ENCODE measurements around the gene PRKCZ. TPM values are rescaled to one million over a fixed set of nuclear protein-coding genes. Genes with fewer than 3 reads are reported as not detected.

The PRKCZ gene
- polyA plus RNA-seq, 3 donors from 2014 or later = 7.5 to 14.0 (median 9.4) TPM

DNA sequence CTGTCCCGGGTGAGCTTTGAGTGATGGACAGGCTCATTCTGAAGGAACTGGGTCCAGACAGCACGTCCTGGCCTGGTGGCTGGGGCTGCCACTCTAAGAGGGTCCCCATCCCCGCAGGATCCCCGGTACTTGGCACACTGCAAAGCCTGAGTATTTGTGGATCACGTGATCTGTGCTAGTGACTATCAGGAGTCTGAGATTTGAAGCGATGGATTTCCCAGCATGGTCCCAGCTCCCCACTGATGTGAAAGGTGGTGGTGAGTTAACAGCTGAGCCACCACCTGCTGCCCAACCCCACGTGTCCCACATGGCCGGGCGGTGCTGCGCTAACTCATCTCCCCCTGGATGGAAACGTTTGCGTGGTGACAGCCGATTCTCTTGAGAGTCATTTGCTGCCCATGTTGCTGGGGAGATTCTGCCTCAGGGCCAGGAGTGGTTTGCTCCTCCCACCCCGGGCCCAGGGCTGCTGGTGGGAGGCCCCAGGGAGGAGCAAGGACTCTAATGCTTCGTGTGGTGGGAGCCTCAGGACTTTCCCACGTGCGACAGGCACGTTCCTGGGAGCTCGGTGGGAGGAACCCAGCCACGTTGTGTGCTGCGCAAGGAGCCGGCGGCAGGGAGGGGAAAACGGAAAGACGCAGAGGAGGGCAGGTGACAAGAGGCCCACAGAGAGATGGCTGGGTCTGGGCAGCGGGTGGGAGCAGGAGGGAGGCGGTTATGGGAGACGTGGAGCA is 129.2 kb downstream of the PRKCZ start:
- Mint-ChIP-seq H3K4me3 (no peak overlapping the region), H3K9me3 (no peaks in the 10 kb centered on the region), H3K4me1 (no peaks in the 10 kb centered on the region), H3K27ac (no peak overlapping the region), H3K36me3 (peaks cover 0 to 3% (median 0%) of the 10 kb centered on the region in 3 donors), H3K27me3 (ENCODE audit: low read depth in 3 of 3) (peaks cover 2 to 4% (median 3%) of the 10 kb centered on the region in 3 donors)
- DNase-seq = no peak

DNA sequence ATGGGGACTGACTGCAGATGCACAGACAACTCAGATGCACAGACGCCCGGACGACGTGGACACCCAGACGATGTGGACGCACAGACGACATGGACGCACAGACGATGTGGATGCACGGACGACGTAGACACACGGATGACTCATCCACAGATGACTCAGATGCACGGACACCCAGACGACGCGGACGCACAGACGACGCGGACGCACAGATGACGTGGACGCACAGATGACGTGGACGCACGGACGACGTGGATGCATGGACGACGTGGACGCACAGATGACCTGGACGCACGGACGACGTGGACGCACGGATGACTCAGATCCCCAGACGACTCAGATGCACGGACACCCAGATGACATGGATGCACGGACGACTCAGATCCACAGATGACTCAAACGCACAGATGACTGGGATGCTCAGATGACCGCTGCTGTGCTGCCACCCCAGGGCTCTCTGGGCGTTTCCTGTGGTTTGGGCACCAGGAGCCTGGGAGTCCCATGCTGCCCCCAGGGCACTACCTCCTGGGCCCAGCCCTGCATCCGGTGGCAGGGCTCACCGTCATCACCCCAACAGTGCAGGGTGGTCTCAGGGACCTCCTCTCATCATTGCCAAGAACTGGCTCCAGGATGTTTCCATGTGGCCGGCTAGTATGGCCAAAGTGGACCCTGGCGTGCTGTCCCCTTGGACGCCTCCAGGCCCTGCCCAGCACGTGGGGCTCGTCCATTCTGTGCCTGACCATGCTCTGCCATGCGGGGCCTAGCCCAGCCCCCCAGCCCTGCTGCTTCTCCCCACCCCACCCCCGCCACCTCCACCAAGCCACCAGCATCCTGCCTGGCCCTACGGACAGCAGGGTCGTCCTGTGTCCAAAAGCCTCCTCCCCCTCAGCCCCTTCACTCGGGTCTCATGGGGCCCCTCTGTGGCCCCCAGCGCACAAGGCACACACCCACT is 130.4 kb downstream of the PRKCZ start:
- H3K4me1 Mint-ChIP-seq = no peaks in the 10 kb centered on the region
- no peak for DNase-seq
- peaks cover 2 to 4% (median 3%) of the 10 kb centered on the region in 3 donors for H3K27me3 Mint-ChIP-seq (ENCODE audit: low read depth in 3 of 3)
- H3K9me3 Mint-ChIP-seq = no peaks in the 10 kb centered on the region
- peaks cover 0 to 5% (median 0%) of the 10 kb centered on the region in 3 donors for H3K36me3 Mint-ChIP-seq
- no peak overlapping the region for H3K27ac Mint-ChIP-seq
- no peak overlapping the region for H3K4me3 Mint-ChIP-seq

DNA sequence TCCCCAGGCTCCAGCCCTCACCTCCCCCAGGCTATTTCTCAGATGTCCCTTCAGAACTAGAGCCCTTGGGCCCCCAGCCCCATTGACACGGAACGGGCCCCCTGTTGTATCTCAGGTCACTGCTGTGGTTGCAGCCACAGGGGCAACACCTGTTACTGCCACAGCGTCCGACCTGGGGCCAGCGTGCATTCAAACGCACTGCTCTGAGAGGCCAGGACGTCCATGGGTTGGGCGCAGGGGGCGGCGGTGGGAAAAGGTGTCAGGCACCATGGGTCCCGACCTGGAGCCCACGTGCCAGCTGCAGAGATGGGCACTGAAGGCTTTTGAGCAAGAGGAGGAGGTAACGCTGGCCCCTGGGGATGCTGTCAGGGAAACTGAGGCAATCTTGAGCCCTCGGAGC is 131.1 kb downstream of the PRKCZ start:
- no peaks in the 10 kb centered on the region for H3K4me1 Mint-ChIP-seq
- DNase-seq = no peak
- H3K27ac Mint-ChIP-seq = no peak overlapping the region
- peaks cover 0 to 6% (median 0%) of the 10 kb centered on the region in 3 donors for H3K36me3 Mint-ChIP-seq
- H3K9me3 Mint-ChIP-seq = no peaks in the 10 kb centered on the region
- H3K4me3 Mint-ChIP-seq = no peak overlapping the region
- peaks cover 2 to 4% (median 3%) of the 10 kb centered on the region in 3 donors for H3K27me3 Mint-ChIP-seq (ENCODE audit: low read depth in 3 of 3)

DNA sequence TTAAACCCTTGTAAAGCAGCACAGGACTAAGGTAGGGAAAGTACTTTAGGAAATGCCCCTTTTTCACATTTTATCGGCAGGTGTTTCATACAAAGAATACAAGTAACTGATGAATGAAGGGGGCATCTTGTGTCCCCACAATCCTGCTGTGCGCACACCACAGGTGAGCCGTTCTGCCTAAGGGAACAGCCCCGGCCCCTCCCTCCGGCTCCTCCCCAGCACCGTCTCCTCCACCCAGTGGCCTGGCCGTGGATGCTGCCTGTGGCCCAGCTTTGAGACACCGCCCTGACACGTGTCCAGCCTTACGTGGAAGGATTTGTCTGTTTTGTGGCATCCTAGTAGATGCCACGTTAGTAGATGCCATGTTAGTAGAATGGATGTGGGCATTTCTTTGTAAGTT is 131.5 kb downstream of the PRKCZ start:
- Mint-ChIP-seq H3K4me3 (no peak overlapping the region), H3K36me3 (peaks cover 0 to 6% (median 0%) of the 10 kb centered on the region in 3 donors), H3K9me3 (no peaks in the 10 kb centered on the region), H3K27ac (no peak overlapping the region), H3K4me1 (no peaks in the 10 kb centered on the region), H3K27me3 (ENCODE audit: low read depth in 3 of 3) (peaks cover 2 to 4% (median 3%) of the 10 kb centered on the region in 3 donors)
- no peak for DNase-seq

DNA sequence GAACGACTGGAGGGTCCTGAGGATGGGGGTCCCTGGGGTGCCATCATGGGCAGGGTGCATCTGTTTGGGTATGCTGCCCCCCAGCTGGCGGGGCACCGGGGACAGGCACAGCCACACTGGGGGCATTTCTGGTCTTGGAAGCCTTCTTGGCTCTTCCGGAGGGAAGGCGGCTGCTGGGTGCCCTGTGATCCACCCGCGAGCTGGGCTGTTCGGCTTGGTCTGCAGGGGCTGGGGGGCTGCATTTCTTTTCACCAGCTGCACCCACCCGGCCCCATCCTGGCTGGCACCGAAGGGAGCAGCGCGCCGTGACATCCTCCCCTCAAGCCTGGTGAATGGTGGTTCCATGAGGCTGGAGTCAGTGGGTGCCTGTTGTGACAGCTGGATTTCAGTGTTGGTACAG is 132.2 kb downstream of the PRKCZ start:
- no peak overlapping the region for H3K27ac Mint-ChIP-seq
- H3K4me1 Mint-ChIP-seq = no peaks in the 10 kb centered on the region
- H3K4me3 Mint-ChIP-seq = no peak overlapping the region
- no peak for DNase-seq
- H3K27me3 Mint-ChIP-seq (ENCODE audit: low read depth in 3 of 3) = peaks cover 2 to 4% (median 3%) of the 10 kb centered on the region in 3 donors
- H3K36me3 Mint-ChIP-seq = peaks cover 0 to 6% (median 0%) of the 10 kb centered on the region in 3 donors
- no peaks in the 10 kb centered on the region for H3K9me3 Mint-ChIP-seq

DNA sequence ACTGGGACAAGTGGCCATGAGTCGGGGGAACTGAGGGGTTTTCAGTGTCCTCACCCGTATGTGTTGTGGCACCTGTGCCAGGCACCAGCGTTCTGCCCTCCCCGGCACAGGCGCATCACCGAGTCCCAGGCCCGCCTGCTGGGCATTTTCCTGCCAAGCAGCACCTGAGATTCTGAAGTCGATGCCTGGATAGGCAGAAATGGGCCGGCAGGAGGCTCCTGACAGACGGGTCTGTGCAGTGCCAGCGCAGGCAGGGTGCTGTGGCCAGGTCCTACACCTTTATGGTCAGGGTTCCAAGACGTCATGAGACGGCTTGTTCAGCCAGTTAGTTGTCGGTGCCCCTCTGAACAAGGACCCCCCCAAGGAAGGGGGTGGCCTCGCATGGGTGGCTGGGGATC is 133.7 kb downstream of the PRKCZ start:
- no peaks in the 10 kb centered on the region for H3K4me1 Mint-ChIP-seq
- no peaks in the 10 kb centered on the region for H3K9me3 Mint-ChIP-seq
- no peak overlapping the region for H3K27ac Mint-ChIP-seq
- H3K4me3 Mint-ChIP-seq = no peak overlapping the region
- DNase-seq = no peak
- peaks cover 0 to 6% (median 0%) of the 10 kb centered on the region in 3 donors for H3K36me3 Mint-ChIP-seq
- H3K27me3 Mint-ChIP-seq (ENCODE audit: low read depth in 3 of 3) = peaks cover 2 to 4% (median 3%) of the 10 kb centered on the region in 3 donors

DNA sequence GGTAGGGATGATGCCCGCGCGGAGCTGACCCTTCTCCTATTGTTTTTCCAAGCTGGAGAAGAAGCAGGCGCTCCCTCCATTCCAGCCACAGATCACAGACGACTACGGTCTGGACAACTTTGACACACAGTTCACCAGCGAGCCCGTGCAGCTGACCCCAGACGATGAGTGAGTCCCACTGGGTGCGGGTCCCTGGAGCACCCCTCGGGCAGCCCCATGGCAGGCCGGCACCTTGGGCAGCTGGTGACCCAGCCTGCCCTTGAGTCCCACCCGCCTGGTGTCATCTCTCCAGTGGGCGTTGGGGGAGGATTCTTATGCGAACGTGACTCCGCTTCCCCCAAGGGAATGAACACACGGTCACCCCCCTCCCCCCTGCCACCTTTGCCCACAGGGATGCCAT is 134.3 kb downstream of the PRKCZ start:
- H3K4me3 Mint-ChIP-seq = no peak overlapping the region
- H3K36me3 Mint-ChIP-seq = peaks cover 0 to 6% (median 0%) of the 10 kb centered on the region in 3 donors
- peaks cover 2 to 5% of the 10 kb centered on the region in 2 donors for H3K4me1 Mint-ChIP-seq

DNA sequence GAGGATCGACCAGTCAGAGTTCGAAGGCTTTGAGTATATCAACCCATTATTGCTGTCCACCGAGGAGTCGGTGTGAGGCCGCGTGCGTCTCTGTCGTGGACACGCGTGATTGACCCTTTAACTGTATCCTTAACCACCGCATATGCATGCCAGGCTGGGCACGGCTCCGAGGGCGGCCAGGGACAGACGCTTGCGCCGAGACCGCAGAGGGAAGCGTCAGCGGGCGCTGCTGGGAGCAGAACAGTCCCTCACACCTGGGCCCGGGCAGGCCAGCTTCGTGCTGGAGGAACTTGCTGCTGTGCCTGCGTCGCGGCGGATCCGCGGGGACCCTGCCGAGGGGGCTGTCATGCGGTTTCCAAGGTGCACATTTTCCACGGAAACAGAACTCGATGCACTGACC is 134.7 kb downstream of the PRKCZ start:
- Mint-ChIP-seq H3K4me1 (peaks cover 2 to 7% of the 10 kb centered on the region in 2 donors), H3K4me3 (no peak overlapping the region), H3K27ac (no peak overlapping the region), H3K9me3 (no peaks in the 10 kb centered on the region), H3K27me3 (ENCODE audit: low read depth in 3 of 3) (peaks cover 4 to 8% (median 7%) of the 10 kb centered on the region in 3 donors), H3K36me3 (peaks cover 0 to 6% (median 0%) of the 10 kb centered on the region in 3 donors)
- no peak for DNase-seq

More for the DNA sequence above, 134.3 kb downstream of the PRKCZ start:
- DNase-seq = no peak
- H3K27me3 Mint-ChIP-seq (ENCODE audit: low read depth in 3 of 3) = peaks cover 4 to 8% (median 7%) of the 10 kb centered on the region in 3 donors
- H3K27ac Mint-ChIP-seq = no peak overlapping the region
- H3K9me3 Mint-ChIP-seq = no peaks in the 10 kb centered on the region

DNA sequence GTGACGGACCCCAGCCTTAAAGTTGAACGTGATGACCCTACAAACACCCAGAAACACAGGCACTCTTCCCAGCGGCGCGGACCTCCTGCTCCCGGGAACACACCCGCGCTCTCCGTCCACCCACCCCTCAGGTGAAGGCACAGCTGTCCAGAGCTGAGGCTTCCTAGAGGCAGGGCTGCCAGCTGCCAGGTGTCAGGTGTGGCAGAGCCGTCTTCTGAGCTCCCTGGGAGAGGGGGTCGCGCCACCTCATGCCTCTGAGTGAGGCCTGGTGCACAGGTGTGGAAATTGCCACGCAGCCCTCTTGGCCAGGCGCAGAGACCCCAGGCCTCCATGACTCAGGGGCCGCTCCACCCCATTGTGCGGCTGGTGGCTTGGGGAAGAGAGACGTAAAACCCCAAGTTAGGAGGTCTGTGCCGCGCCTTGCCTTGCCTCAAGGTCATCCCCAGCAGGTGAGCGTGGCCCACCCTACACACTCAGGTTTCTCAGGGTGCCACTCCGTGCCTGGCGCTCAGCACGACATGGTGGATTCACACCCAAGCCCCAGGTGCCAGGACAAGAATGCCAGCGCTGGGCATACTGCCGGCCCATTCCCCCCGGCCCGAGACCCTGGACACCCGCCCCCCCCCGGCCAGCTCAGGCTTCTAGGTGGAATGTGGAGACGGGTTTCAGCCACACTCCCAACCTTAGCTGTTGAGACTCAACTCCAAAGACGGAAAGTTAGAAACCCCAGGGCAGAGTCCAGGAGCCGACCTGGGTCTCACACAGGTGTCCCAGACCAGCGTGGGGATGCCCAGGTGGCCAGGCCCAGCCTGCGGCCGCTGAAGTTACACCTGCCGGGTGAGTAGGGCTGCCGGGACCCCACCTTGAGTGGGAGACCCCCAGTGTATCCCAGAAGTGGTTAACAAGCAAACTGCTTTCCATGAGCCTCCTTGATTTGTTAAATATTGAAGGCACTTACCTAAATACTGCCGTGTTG is 136.0 kb downstream of the PRKCZ start:
- DNase-seq = no peak
- peaks cover 0 to 8% (median 7%) of the 10 kb centered on the region in 3 donors for H3K27me3 Mint-ChIP-seq (ENCODE audit: low read depth in 3 of 3)
- H3K9me3 Mint-ChIP-seq = no peaks in the 10 kb centered on the region
- H3K4me3 Mint-ChIP-seq = no peak overlapping the region
- peaks cover 0 to 3% (median 0%) of the 10 kb centered on the region in 3 donors for H3K36me3 Mint-ChIP-seq
- peak overlapping the region in 1 of 6 donors; percentile 67 for H3K27ac Mint-ChIP-seq
- peaks cover 2 to 7% of the 10 kb centered on the region in 2 donors for H3K4me1 Mint-ChIP-seq

DNA sequence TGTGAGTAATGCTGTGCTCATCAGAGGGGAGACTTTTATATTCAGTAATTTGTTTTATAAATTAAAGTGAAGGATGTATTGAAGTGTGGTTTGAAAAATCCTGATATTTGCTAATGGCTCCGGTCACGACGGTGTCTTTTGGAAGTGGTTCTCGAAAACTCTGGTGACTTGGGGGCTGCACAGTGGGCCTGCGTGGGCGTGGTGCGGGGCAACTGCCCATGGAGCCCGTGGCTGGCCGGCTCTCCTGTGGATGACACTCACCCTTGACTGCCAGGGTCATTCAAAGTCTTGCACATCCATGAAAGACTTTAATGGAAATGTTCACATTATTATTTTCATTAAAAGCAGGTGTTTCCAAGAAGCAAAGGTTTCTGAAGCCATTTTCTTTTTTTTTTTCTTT is 136.7 kb downstream of the PRKCZ start:
- no peaks in the 10 kb centered on the region for H3K9me3 Mint-ChIP-seq
- peaks cover 0 to 3% (median 0%) of the 10 kb centered on the region in 3 donors for H3K36me3 Mint-ChIP-seq
- peaks cover 2 to 7% of the 10 kb centered on the region in 2 donors for H3K4me1 Mint-ChIP-seq
- H3K27ac Mint-ChIP-seq = peak overlapping the region in 2 of 6 donors; percentile 48 to 67
- H3K4me3 Mint-ChIP-seq = no peak overlapping the region
- H3K27me3 Mint-ChIP-seq (ENCODE audit: low read depth in 3 of 3) = peaks cover 3 to 8% (median 5%) of the 10 kb centered on the region in 3 donors
- DNase-seq = no peak

DNA sequence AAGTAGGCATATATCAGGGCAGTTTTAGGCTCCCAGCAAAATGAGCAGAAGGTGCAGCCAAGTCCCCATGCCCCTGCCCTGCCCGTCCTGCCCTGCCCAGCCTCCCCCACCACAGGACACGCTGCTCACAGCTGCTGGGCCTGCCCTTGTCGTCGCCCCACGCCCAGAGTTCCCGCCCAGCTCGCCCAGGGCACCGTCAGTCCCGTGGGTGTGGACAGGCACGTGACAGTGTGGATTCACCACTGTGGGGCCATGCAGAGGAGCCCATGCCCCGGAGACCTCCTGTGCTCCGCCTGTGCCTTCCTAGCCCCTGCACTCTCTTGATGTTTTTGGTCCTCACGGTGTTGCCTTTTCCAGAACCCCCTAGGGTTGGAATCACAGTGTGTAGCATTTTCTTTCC is 137.4 kb downstream of the PRKCZ start:
- no peak for DNase-seq
- H3K4me3 Mint-ChIP-seq = no peak overlapping the region
- H3K27ac Mint-ChIP-seq = peak overlapping the region in 4 of 6 donors; percentile 19 to 98 (median 50)
- no peaks in the 10 kb centered on the region for H3K9me3 Mint-ChIP-seq
- peaks cover 3 to 8% (median 4%) of the 10 kb centered on the region in 3 donors for H3K27me3 Mint-ChIP-seq (ENCODE audit: low read depth in 3 of 3)
- peaks cover 2 to 7% of the 10 kb centered on the region in 2 donors for H3K4me1 Mint-ChIP-seq
- H3K36me3 Mint-ChIP-seq = peaks cover 0 to 3% (median 0%) of the 10 kb centered on the region in 3 donors

DNA sequence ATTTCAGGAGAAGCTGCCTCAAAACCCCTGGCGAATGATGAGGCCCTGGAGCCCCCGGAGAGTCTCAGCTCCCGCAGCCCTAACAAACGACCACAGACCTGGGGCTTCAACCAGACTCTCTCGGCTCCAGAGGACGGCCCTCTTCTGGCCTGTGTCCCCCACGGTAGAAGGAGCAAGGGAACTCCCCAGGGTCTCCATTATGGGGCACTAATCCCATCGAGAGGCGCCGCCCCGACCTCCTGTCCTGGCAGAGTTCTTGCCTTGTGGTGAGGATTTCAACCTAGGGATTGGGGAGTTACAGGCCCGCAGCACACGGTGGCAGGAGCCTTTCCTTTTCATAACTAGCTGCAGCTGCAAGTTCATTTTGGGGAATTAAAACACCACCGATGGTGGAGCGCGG is 138.1 kb downstream of the PRKCZ start:
- H3K9me3 Mint-ChIP-seq = no peaks in the 10 kb centered on the region
- no peak for DNase-seq
- H3K27me3 Mint-ChIP-seq (ENCODE audit: low read depth in 3 of 3) = peaks cover 3 to 8% (median 4%) of the 10 kb centered on the region in 3 donors
- peak overlapping the region in 4 of 6 donors; percentile 55 to 98 (median 66) for H3K27ac Mint-ChIP-seq
- peak overlapping the region in 2 of 5 donors; percentile 12 to 52 for H3K4me3 Mint-ChIP-seq
- H3K36me3 Mint-ChIP-seq = peaks cover 0 to 3% (median 0%) of the 10 kb centered on the region in 3 donors
- H3K4me1 Mint-ChIP-seq = peaks cover 4 to 7% of the 10 kb centered on the region in 2 donors

Measured in immature natural killer cell (primary cell).